A549 (cell line): Measurements from ENCODE around the gene SSBP3. TPM values are rescaled to one million over a fixed set of nuclear protein-coding genes. Genes with fewer than 3 reads are reported as not detected.

Experiments
- ATAC-seq, 2 experiments: fragments of 200-7000 bp in 1 of 2; fragments of >200 bp in 1 of 2; cut with Nextera tagmentation in 1 of 2; cut with Tn5 transposase in 1 of 2; 3 replicates each; pipeline versions ENCODE4 v1.8.0 to v1.9.1; 2018 to 2020; ENCODE audit warnings: mild to moderate bottlenecking in 1 of 2, moderate library complexity in 1 of 2
- CTCF ChIA-PET: fragments of 300-600 bp; sonication (Branson Sonifier 250); formaldehyde crosslinking; extraction: SDS; loops from one replicate; lab custom pipeline; 2021; ENCODE audit warnings: antibody characterized with exemption, inconsistent platforms; lab: Yijun Ruan, JAX
- POLR2A ChIA-PET: fragments of 350-600 bp; formaldehyde crosslinking; extraction: SDS; loops from one replicate; lab custom pipeline; 2021; ENCODE audit warnings: antibody characterized with exemption, inconsistent platforms; lab: Yijun Ruan, JAX
- DNase-seq, 2 experiments: peaks; one replicate each; pipeline versions ENCODE4 v3.0.0 to v3.0.0-alpha.2; 2011 to 2016; ENCODE audit warnings: low read depth in 1 of 2, low spot score in 1 of 2
- FAIRE-seq: peaks from 2 replicates; lab custom pipeline; 2011; peaks lifted over from hg19 to GRCh38; lab: Jason Lieb, UNC
- H3K27ac ChIP-seq, 2 experiments: fragments of >200 bp; sonication (Bioruptor Twin); formaldehyde crosslinking; 3 replicates each; pipeline ENCODE4 v1.5.1; 2016 to 2017
- H3K4me1 ChIP-seq: fragments of >200 bp; sonication (Bioruptor Twin); formaldehyde crosslinking; 3 replicates; pipeline ENCODE4 v1.6.1; 2016
- H3K4me2 ChIP-seq: fragments of >200 bp; sonication (Bioruptor Twin); formaldehyde crosslinking; 3 replicates; pipeline ENCODE4 v1.6.1; 2016
- H3K4me3 ChIP-seq: fragments of >200 bp; sonication (Bioruptor Twin); formaldehyde crosslinking; 3 replicates; pipeline ENCODE4 v1.5.1; 2016
- H3K9me3 ChIP-seq: fragments of >200 bp; sonication (Bioruptor Twin); formaldehyde crosslinking; 3 replicates; pipeline ENCODE4 v1.6.1; 2016
- CHD2 ChIP-seq: fragments of 150-350 bp; IDR thresholded peaks from 2 replicates; pipeline ENCODE4 v1.6.1; 2014; ENCODE audit warnings: low read length; ENCODE audit not compliant: partially characterized antibody
- CHD4 ChIP-seq: fragments of 200-600 bp; sonication (generic); IDR thresholded peaks from 2 replicates; pipeline ENCODE4 v1.6.1; 2016; ENCODE audit warnings: antibody characterized with exemption, mild to moderate bottlenecking, borderline replicate concordance
- CTCF ChIP-seq: fragments of >200 bp; sonication (Bioruptor Twin); formaldehyde crosslinking; IDR thresholded peaks from 3 replicates; pipeline ENCODE4 v1.5.1; 2016
- EHF ChIP-seq: fragments of 250-450 bp; sonication (Bioruptor Pico); IDR thresholded peaks from 2 replicates; pipeline ENCODE4 v1.5.0; 2020; ENCODE audit warnings: mild to moderate bottlenecking
- FOSB ChIP-seq: fragments of 250-450 bp; sonication (Bioruptor Pico); IDR thresholded peaks from 2 replicates; pipeline ENCODE4 v1.5.0; 2020; ENCODE audit warnings: mild to moderate bottlenecking, moderate library complexity
- HOXB13 ChIP-seq: fragments of 250-450 bp; sonication (Bioruptor Pico); IDR thresholded peaks from 2 replicates; pipeline ENCODE4 v1.5.0; 2020; ENCODE audit warnings: low read depth, mild to moderate bottlenecking, moderate library complexity
- HOXB5 ChIP-seq: fragments of 250-450 bp; sonication (Bioruptor Pico); IDR thresholded peaks from 2 replicates; pipeline ENCODE4 v1.5.0; 2020; ENCODE audit warnings: mild to moderate bottlenecking, moderate library complexity
- KDM5A ChIP-seq: fragments of 200-600 bp; sonication (generic); IDR thresholded peaks from 2 replicates; pipeline ENCODE4 v1.6.1; 2016; ENCODE audit warnings: antibody characterized with exemption, mild to moderate bottlenecking
- NPAS2 ChIP-seq: fragments of 250-450 bp; sonication (Bioruptor Pico); IDR thresholded peaks from 2 replicates; pipeline ENCODE4 v1.8.0; 2022; ENCODE audit warnings: mild to moderate bottlenecking, moderate library complexity, borderline replicate concordance
- PBX3 ChIP-seq: IDR thresholded peaks from 2 replicates; pipeline ENCODE4 v1.6.1; 2012
- RARB ChIP-seq: fragments of 250-450 bp; sonication (Bioruptor Pico); IDR thresholded peaks from 2 replicates; pipeline ENCODE4 v1.8.0; 2021; ENCODE audit warnings: mild to moderate bottlenecking, moderate library complexity
- SMC3 ChIP-seq: fragments of >200 bp; sonication (Bioruptor Twin); formaldehyde crosslinking; IDR thresholded peaks from 3 replicates; pipeline ENCODE4 v1.6.1; 2018; ENCODE audit warnings: inconsistent platforms
- SREBF2 ChIP-seq: fragments of 450-650 bp; IDR thresholded peaks from 2 replicates; pipeline ENCODE4 v1.6.1; 2014; ENCODE audit warnings: mild to moderate bottlenecking, moderate library complexity
- ZC3H11A ChIP-seq: fragments of 450-650 bp; IDR thresholded peaks from 2 replicates; pipeline ENCODE4 v1.6.1; 2014; ENCODE audit warnings: antibody characterized with exemption, mild to moderate bottlenecking
- WGBS: methylation state at CpG from one replicate; pipeline ENCODE4 v1.1.6; 2017; ENCODE audit errors: missing lambda C conversion rate; 5-methylcytosine and 5-hydroxymethylcytosine counted together
- polyA plus RNA-seq, 4 experiments: library from polyadenylated mRNA; depleted of rRNA in 3 of 4; stranded (reverse); fragments of >200 nt; fragmentation: RNase III in 1 of 4; extraction: RNeasy Plus Mini Kit Qiagen cat#74134 plus additional on column Dnase treatment in 1 of 4; gene quantifications; 2 replicates in 3 of 4; 3 replicates in 1 of 4; pipeline ENCODE4 v1.2.3, GENCODE V29; 2011 to 2017
- TF ChIP-seq, protein P1 (sequence below): fragments of 250-450 bp; sonication (Bioruptor Pico); IDR thresholded peaks from 2 replicates; pipeline ENCODE4 v1.5.0; 2021; ENCODE audit warnings: mild to moderate bottlenecking, moderate library complexity, borderline replicate concordance
- TF ChIP-seq, protein P2 (sequence below): fragments of 200-600 bp; sonication (generic); IDR thresholded peaks from 2 replicates; pipeline ENCODE4 v1.6.1; 2016; ENCODE audit warnings: antibody characterized with exemption, mild to moderate bottlenecking, moderate library complexity

The SSBP3 gene
- polyA plus RNA-seq, 2 of the 4 experiments (the other 2 are of a cell fraction) = 7.2 to 9.1 TPM

GRCh38 chr1:54409156-54410142 is 3.3 kb upstream of the SSBP3 start:
- H3K4me3 ChIP-seq = no peak overlapping the region
- TF ChIP-seq, protein P1, sequence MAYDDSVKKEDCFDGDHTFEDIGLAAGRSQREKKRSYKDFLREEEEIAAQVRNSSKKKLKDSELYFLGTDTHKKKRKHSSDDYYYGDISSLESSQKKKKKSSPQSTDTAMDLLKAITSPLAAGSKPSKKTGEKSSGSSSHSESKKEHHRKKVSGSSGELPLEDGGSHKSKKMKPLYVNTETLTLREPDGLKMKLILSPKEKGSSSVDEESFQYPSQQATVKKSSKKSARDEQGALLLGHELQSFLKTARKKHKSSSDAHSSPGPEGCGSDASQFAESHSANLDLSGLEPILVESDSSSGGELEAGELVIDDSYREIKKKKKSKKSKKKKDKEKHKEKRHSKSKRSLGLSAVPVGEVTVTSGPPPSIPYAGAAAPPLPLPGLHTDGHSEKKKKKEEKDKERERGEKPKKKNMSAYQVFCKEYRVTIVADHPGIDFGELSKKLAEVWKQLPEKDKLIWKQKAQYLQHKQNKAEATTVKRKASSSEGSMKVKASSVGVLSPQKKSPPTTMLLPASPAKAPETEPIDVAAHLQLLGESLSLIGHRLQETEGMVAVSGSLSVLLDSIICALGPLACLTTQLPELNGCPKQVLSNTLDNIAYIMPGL (CRISPR knock-in tag) = no peak
- TF ChIP-seq NPAS2 (no peak), RARB (CRISPR knock-in tag) (no peak), HOXB5 (CRISPR knock-in tag) (no peak), SMC3 (no peak), KDM5A (no peak), CHD4 (no peak), FOSB (CRISPR knock-in tag) (no peak), PBX3 (no peak), HOXB13 (CRISPR knock-in tag) (no peak), CHD2 (no peak), SREBF2 (no peak), EHF (no peak), CTCF (no peak), ZC3H11A (no peak)
- TF ChIP-seq, protein P2, sequence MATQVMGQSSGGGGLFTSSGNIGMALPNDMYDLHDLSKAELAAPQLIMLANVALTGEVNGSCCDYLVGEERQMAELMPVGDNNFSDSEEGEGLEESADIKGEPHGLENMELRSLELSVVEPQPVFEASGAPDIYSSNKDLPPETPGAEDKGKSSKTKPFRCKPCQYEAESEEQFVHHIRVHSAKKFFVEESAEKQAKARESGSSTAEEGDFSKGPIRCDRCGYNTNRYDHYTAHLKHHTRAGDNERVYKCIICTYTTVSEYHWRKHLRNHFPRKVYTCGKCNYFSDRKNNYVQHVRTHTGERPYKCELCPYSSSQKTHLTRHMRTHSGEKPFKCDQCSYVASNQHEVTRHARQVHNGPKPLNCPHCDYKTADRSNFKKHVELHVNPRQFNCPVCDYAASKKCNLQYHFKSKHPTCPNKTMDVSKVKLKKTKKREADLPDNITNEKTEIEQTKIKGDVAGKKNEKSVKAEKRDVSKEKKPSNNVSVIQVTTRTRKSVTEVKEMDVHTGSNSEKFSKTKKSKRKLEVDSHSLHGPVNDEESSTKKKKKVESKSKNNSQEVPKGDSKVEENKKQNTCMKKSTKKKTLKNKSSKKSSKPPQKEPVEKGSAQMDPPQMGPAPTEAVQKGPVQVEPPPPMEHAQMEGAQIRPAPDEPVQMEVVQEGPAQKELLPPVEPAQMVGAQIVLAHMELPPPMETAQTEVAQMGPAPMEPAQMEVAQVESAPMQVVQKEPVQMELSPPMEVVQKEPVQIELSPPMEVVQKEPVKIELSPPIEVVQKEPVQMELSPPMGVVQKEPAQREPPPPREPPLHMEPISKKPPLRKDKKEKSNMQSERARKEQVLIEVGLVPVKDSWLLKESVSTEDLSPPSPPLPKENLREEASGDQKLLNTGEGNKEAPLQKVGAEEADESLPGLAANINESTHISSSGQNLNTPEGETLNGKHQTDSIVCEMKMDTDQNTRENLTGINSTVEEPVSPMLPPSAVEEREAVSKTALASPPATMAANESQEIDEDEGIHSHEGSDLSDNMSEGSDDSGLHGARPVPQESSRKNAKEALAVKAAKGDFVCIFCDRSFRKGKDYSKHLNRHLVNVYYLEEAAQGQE = no peak
- TF ChIP-seq, all 56 proteins: peak for 0
- H3K27ac ChIP-seq = peak overlapping the region; percentile 74 to 99; a peak in 5 of 6 replicates
- H3K4me1 ChIP-seq = peaks cover 19% of the 10 kb centered on the region
- no peaks in the 10 kb centered on the region for H3K9me3 ChIP-seq
- FAIRE-seq (no peak), ATAC-seq (no peak), DNase-seq (no peak)
- peak overlapping the region; percentile 95; the same call in 2 of the 3 replicates for H3K4me2 ChIP-seq
- ChIA-PET POLR2A (interaction anchor here (1.0 kb wide), 1 partner anchor 79 kb away, joined by 4 read pairs; no protein-coding TSS in a partner anchor), CTCF (interaction anchor here (1.2 kb wide), 1 partner anchor 14 kb away, joined by 3 read pairs; no protein-coding TSS in a partner anchor)
- WGBS = 69% methylated on average over 8 of the region's 9 CpGs
